Epithelial cell of prostate (primary cell): ENCODE measurements around the gene KLK4.

Experiments used
- DNase-seq: peaks from one replicate; pipeline ENCODE4 v3.0.0-alpha.2; 2011; ENCODE audit warnings: low read depth, low spot score
- H3K27ac ChIP-seq: fragments of 450-650 bp; 2 replicates; pipeline ENCODE4 v1.5.1; 2017; ENCODE audit warnings: mild to moderate bottlenecking

Gene KLK4, protein sequence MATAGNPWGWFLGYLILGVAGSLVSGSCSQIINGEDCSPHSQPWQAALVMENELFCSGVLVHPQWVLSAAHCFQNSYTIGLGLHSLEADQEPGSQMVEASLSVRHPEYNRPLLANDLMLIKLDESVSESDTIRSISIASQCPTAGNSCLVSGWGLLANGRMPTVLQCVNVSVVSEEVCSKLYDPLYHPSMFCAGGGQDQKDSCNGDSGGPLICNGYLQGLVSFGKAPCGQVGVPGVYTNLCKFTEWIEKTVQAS

DNA sequence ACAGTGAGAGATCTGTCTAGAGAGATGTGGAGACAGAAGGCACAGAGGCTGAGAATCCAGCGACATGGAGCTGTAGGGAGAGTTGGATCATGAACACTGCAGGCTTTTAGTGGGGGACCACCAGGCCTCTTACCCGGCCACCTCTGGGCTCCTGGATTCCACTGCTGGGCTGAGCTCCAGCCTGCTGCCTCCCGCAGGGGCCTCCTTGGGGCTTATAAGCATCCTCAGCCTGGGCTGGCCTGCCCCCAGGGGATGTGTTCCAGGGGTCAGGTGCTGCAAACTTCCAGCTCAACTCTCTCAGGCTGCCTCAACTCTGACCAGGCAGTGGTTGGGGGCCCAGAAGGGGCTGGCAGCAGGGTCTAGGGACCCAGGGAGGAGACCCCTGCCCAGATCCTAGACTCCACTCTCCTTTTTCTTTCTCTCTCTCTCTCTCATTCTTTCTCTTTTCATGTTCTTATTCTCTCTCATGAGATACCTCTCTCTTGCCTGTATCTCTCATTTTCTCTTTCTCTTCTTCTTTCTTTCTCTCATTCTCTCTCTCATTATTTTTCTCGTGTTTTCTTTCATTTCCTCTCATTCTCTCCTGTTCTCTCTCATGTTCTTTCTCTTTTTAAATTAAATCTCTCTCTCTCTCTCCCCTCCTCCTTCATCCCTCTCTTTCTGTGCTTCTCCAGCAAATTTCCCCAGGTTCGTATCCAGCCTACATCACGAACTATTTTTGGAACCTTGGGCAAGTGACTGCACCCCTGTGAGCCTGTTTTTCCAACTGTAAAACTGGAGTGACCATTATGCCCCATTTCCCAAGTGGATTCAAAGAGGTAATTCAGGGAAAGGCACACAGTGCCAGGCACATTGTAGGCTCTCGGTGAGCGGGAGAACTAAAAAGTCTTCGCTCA, at the start of gene KLK4:
KLK4 (minus strand) TSS at position 190 of the 896 bp plus-strand sequence. CDS start 657 bp downstream, outside the sequence.
- DNase-seq: no peak
- no peak within 1 kb of the TSS for H3K27ac ChIP-seq

DNA sequence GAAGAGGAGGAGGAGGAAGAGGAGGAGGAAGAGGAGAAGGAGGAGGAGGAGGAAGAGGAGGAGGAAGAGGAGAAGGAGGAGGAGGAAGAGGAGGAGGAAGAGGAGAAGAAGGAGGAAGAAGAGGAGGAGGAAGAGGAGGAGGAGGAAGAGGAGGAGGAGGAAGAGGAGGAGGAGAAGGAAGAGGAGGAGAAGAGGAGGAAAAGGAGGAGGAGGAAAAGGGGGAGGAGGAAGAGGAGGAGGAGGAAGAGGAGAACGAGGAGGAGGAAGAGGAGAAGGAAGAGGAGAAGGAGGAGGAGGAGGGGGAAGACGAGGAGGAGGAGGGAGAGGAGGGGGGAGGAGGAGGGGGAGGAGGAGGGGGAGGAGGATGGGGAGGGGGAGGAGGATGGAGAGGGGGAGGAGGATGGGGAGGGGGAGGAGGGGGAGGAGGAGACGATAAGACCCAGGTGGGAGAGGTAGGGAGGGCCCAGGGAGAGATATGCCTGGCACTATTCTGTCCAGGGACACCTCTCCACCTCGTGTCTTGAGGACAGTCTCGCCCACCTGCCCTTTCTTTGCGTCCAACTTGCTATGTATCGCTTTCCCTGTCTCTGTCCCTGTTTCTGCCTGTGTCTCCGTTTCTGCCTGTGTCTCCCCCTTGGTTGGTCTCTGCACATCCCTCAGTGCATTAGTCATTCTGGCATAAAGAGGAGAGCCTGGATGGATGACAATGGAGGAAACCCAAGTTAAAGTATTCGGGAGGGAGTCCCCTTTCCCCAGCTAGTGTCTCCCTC, 48.7 kb upstream of the KLK4 start:
- DNase-seq: no peak
- no peak overlapping the region for H3K27ac ChIP-seq

- no peak overlapping the region for H3K27ac ChIP-seq
- no peak for DNase-seq
Measured at GRCh38 chr19:50957587-50957986, 46.4 kb upstream of the KLK4 start.

DNA sequence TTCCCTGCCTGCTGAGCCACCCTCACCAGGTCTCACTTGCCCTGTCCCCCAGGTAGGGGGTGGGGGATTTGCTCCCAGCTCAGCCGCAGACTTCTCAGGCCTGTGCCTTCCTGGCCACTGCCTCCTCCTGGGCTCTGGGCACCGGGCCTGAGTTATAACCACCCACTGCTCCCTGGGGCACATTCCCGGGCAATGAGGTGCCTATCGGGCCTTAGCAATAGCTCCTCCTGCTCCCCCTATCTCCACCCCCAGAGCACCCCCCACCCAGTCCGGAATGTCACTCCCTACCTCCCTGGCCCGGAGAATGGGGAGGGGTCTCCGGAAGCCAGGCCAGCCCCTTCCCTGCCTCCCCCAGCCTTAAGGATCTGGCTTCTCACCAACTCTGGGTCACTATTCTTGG, 41.7 kb upstream of the KLK4 start, which contains the start of gene KLK5:
KLK5 (minus strand) TSS at position 129 of the 400 bp plus-strand sequence. CDS start 381 bp downstream, outside the sequence.
- DNase-seq: no peak
- H3K27ac ChIP-seq: peak within 1 kb of the TSS; percentile 69

DNA sequence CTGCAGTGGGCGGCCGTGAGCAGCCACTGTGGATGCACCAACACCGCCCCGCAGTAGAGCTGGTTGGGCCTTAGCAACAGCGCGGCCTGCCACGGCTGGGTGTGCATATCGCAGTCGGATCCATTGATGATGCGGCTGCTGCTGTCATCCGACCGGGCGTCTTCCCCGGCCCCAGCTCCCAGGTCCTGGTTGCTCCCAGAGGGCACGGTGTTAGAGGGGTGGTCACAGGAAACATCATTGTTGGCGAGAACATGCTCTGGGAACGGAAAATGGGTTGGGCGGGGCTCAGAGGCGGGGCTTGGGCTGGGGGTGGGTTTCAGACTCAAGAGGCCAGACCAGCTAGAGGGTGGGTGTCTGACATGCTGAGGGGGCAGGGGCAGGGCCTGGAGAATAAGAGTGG, 38.7 kb upstream of the KLK4 start:
- no peak for DNase-seq
- H3K27ac ChIP-seq: no peak overlapping the region

- no peak overlapping the region for H3K27ac ChIP-seq
- no peak for DNase-seq
Measured at GRCh38 chr19:50947123-50947522, 35.9 kb upstream of the KLK4 start.

GRCh38 chr19:50944795-50945194, 33.6 kb upstream of the KLK4 start:
- H3K27ac ChIP-seq: peak overlapping the region; percentile 87
- no peak for DNase-seq

- peak overlapping the region; percentile 87 for H3K27ac ChIP-seq
- no peak for DNase-seq
Measured at GRCh38 chr19:50943074-50943828, 32.1 kb upstream of the KLK4 start.

GRCh38 chr19:50939596-50939995, 28.4 kb upstream of the KLK4 start:
- no peak for DNase-seq
- H3K27ac ChIP-seq: no peak overlapping the region

DNA sequence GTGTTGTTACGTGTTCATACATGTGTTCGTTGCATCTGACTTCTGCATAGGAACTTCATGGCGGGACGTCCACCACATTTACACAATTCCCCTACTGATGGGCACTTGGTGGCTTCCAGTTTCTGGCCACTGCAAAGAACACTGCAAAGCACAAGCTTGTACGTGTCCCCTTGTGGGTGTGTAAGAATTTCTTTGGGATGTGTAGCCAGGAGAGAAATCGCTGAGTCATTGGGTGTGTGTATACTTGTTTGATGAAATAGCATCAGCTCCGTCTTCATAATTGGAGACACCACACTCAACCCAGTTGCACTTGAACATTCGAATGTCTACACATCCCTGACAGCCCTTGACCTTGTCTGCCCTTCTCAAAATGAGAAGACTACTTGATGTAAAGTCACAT, 22.4 kb upstream of the KLK4 start:
- DNase-seq: peak; percentile 84
- H3K27ac ChIP-seq: peak overlapping the region; percentile 96

- no peak for DNase-seq
- peak overlapping the region; percentile 96 for H3K27ac ChIP-seq
Measured at GRCh38 chr19:50932690-50933083, 21.5 kb upstream of the KLK4 start.

GRCh38 chr19:50932018-50932689, 21.0 kb upstream of the KLK4 start:
- peak overlapping the region; percentile 96 for H3K27ac ChIP-seq
- peak; percentile 99 for DNase-seq

DNA sequence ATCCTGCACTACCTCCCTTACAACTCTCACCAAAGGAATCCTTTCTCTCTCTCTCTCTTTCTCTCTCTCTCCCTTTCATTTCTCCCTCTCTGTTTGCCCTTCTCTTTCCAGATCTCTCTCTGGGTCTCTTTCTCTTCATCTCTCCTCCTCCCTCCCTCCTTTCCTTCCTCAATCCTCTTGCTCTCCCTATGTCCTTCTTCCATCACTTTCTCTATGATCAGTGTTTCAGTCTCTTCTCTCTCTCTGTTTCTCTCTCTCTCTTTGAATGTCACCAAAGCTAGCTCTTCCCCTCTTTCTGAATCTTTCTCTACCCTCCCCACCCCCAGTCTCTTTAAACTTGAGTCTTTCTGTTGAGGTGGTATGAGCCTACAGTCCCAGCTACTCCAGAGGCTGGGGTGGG, 19.8 kb upstream of the KLK4 start:
- no peak for DNase-seq

DNA sequence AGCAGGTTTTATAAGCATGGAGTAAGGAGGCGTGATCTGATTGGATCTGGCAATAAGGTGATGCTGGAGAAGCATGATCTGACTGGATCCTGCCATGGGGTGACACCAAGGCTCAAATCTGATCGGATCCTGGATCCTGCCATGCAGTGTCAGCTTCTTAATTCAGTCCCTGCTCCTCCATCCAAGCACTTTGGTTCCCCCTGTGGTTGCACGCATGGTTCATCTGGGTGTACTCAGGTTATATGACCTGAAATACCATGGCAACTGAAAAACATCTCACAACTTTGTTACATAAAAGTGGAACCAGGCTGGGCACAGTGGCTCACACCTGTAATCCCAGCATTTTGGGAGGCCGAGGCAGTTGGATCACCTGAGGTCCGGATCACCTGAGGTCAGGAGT, 17.6 kb upstream of the KLK4 start:
- DNase-seq: no peak
- no peak overlapping the region for H3K27ac ChIP-seq

More for the DNA sequence above, 19.8 kb upstream of the KLK4 start:
- H3K27ac ChIP-seq: peak overlapping the region; percentile 96

GRCh38 chr19:50926144-50926543, 14.9 kb upstream of the KLK4 start:
- peak overlapping the region; percentile 49 for H3K27ac ChIP-seq
- no peak for DNase-seq

DNA sequence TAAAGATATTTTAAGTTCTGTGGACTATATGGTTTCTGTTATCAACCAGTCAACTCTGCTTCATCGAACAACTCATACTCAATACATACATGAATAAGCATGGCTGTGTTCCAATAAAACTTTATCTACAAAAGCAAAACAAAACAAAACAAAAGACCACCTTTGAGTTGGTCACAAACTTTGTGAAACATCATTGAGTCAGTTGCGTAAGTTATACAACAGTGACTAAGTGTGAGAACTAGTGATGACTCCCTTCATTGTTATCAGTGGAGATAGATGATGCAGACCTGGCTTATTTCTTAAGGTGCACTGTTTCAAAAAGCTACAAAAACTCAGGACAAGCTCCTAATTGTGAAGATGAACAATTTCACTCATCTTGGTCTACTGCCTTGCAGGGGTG, 14.5 kb upstream of the KLK4 start:
- DNase-seq: no peak
- peak overlapping the region; percentile 49 for H3K27ac ChIP-seq

DNA sequence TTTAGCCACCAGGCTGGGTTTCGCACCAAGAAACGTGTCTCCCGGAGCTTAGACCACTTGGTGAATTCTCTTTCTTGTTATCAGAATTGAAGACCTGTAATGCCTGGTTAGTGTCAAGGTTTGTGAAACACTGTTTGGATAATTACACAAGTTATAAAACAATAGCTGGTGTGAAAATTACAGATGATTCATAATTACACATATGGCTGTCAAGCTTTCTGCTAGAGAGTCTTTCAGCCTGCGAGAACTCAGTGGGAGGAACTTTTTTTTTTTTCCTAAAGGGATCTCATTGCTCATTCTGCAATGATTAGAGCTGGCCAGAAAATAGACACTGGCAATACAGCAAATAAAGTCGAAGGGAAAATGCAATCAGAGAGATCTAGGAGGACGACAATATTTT, 13.4 kb upstream of the KLK4 start:
- no peak for DNase-seq
- H3K27ac ChIP-seq: peak overlapping the region; percentile 49

GRCh38 chr19:50922317-50922853, 11.2 kb upstream of the KLK4 start:
- H3K27ac ChIP-seq: no peak overlapping the region
- DNase-seq: no peak
